ENCODE measurements around the gene STXBP6.

- TF ChIP-seq CTCF (IDR thresholded peaks at IDR 0.05) (no peak), POLR2A (IDR thresholded peaks at IDR 0.05) (no peak)
Measured at GRCh38 chr14:24879661-24880386, 170.1 kb downstream of the STXBP6 start.
